ENCODE results near the gene NEDD8. TPM values are rescaled to one million over a fixed set of nuclear protein-coding genes. Genes with fewer than 3 reads are reported as not detected.

The NEDD8 gene
- total RNA-seq, 1 donor from 2014 or later = 251 TPM

- H3K27me3 Mint-ChIP-seq (ENCODE audit: low read depth, unreplicated experiment) = no peaks in the 10 kb centered on the region
- H3K27me3 ChIP-seq (ENCODE audit: insufficient read depth, low read length) = no peaks in the 10 kb centered on the region
- no peak overlapping the region for H3K4me3 ChIP-seq (ENCODE audit: insufficient read depth, low read depth, low read length)
- peaks cover 8% of the 10 kb centered on the region for H3K4me1 ChIP-seq (ENCODE audit: insufficient read depth, low read length)
- peak overlapping the region; percentile 62 for H3K27ac Mint-ChIP-seq (ENCODE audit: unreplicated experiment)
- H3K4me2 ChIP-seq (ENCODE audit: low read length) = no peak overlapping the region
- TF ChIP-seq EZH2 (IDR thresholded peaks at IDR 0.05; ENCODE audit: insufficient read depth, low read length) = no peak
- TF ChIP-seq, protein P1, sequence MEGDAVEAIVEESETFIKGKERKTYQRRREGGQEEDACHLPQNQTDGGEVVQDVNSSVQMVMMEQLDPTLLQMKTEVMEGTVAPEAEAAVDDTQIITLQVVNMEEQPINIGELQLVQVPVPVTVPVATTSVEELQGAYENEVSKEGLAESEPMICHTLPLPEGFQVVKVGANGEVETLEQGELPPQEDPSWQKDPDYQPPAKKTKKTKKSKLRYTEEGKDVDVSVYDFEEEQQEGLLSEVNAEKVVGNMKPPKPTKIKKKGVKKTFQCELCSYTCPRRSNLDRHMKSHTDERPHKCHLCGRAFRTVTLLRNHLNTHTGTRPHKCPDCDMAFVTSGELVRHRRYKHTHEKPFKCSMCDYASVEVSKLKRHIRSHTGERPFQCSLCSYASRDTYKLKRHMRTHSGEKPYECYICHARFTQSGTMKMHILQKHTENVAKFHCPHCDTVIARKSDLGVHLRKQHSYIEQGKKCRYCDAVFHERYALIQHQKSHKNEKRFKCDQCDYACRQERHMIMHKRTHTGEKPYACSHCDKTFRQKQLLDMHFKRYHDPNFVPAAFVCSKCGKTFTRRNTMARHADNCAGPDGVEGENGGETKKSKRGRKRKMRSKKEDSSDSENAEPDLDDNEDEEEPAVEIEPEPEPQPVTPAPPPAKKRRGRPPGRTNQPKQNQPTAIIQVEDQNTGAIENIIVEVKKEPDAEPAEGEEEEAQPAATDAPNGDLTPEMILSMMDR (IDR thresholded peaks at IDR 0.05; ENCODE audit: insufficient read depth, low read depth, low read length) = no peak
- DNase-seq (ENCODE audit: low read depth) = no peak
- H3K79me2 ChIP-seq (ENCODE audit: insufficient read depth, low read length) = peaks cover 11% of the 10 kb centered on the region
- peaks cover 28% of the 10 kb centered on the region for H3K36me3 Mint-ChIP-seq (ENCODE audit: low read depth, unreplicated experiment)
- H3K4me3 Mint-ChIP-seq (ENCODE audit: unreplicated experiment) = peak overlapping the region; percentile 92
- H3K4me1 Mint-ChIP-seq (ENCODE audit: low read depth, unreplicated experiment) = peaks cover 9% of the 10 kb centered on the region
- H3K9me3 ChIP-seq (ENCODE audit: insufficient read depth, low read depth, low read length) = no peaks in the 10 kb centered on the region
- no peaks in the 10 kb centered on the region for H4K20me1 ChIP-seq (ENCODE audit: insufficient read depth, low read length)
- FAIRE-seq = no peak
- H3K27ac ChIP-seq (ENCODE audit: low read depth, low read length) = no peak overlapping the region
- no peak overlapping the region for H2AFZ ChIP-seq (ENCODE audit: low read depth, low read length)
- H3K36me3 ChIP-seq (ENCODE audit: insufficient read depth, low read length) = peaks cover 8% of the 10 kb centered on the region
- no peaks in the 10 kb centered on the region for H3K9me3 Mint-ChIP-seq (ENCODE audit: unreplicated experiment)
- no peak overlapping the region for H3K9ac ChIP-seq (ENCODE audit: low read length)
These were observed 20.9 kb downstream of the NEDD8 start for GRCh38 chr14:24211311-24211710.

GRCh38 chr14:24207625-24208024 is 24.5 kb downstream of the NEDD8 start:
- Mint-ChIP-seq H3K9me3 (ENCODE audit: unreplicated experiment) (peaks cover 4% of the 10 kb centered on the region), H3K36me3 (ENCODE audit: low read depth, unreplicated experiment) (peaks cover 39% of the 10 kb centered on the region)
- H3K4me1 ChIP-seq (ENCODE audit: insufficient read depth, low read length) = no peaks in the 10 kb centered on the region

DNA sequence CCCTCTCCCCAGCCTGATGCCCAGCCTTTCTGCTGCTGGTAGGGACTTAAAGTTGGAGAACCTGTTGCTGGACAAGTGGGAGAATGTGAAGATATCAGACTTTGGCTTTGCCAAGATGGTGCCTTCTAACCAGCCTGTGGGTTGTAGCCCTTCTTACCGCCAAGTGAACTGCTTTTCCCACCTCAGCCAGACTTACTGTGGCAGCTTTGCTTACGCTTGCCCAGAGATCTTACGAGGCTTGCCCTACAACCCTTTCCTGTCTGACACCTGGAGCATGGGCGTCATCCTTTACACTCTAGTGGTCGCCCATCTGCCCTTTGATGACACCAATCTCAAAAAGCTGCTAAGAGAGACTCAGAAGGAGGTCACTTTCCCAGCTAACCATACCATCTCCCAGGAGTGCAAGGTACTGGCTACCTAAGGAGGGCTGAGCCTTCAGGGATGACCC is 25.0 kb downstream of the NEDD8 start:
- peaks cover 5% of the 10 kb centered on the region for H3K9me3 Mint-ChIP-seq (ENCODE audit: unreplicated experiment)
- Histone ChIP-seq H3K4me2 (ENCODE audit: low read length) (no peak overlapping the region), H4K20me1 (ENCODE audit: insufficient read depth, low read length) (peaks cover 4% of the 10 kb centered on the region), H3K9me3 (ENCODE audit: insufficient read depth, low read depth, low read length) (no peaks in the 10 kb centered on the region), H2AFZ (ENCODE audit: low read depth, low read length) (no peak overlapping the region), H3K27me3 (ENCODE audit: insufficient read depth, low read length) (no peaks in the 10 kb centered on the region), H3K79me2 (ENCODE audit: insufficient read depth, low read length) (peaks cover 8% of the 10 kb centered on the region), H3K9ac (ENCODE audit: low read length) (no peak overlapping the region), H3K36me3 (ENCODE audit: insufficient read depth, low read length) (peaks cover 9% of the 10 kb centered on the region), H3K4me3 (ENCODE audit: insufficient read depth, low read depth, low read length) (no peak overlapping the region), H3K27ac (ENCODE audit: low read depth, low read length) (no peak overlapping the region), H3K4me1 (ENCODE audit: insufficient read depth, low read length) (no peaks in the 10 kb centered on the region)
- no peaks in the 10 kb centered on the region for H3K27me3 Mint-ChIP-seq (ENCODE audit: low read depth, unreplicated experiment)
- H3K36me3 Mint-ChIP-seq (ENCODE audit: low read depth, unreplicated experiment) = peaks cover 43% of the 10 kb centered on the region
- DNase-seq (ENCODE audit: low read depth) (no peak), FAIRE-seq (no peak)
- no peak overlapping the region for H3K27ac Mint-ChIP-seq (ENCODE audit: unreplicated experiment)
- TF ChIP-seq, protein P1 (IDR thresholded peaks at IDR 0.05; ENCODE audit: insufficient read depth, low read depth, low read length) = no peak
- no peak for TF ChIP-seq EZH2 (IDR thresholded peaks at IDR 0.05; ENCODE audit: insufficient read depth, low read length)
- H3K4me3 Mint-ChIP-seq (ENCODE audit: unreplicated experiment) = no peak overlapping the region
- H3K4me1 Mint-ChIP-seq (ENCODE audit: low read depth, unreplicated experiment) = peaks cover 3% of the 10 kb centered on the region

More at GRCh38 chr14:24207625-24208024, 24.5 kb downstream of the NEDD8 start:
- Histone ChIP-seq H3K27me3 (ENCODE audit: insufficient read depth, low read length) (no peaks in the 10 kb centered on the region), H3K9me3 (ENCODE audit: insufficient read depth, low read depth, low read length) (no peaks in the 10 kb centered on the region), H3K27ac (ENCODE audit: low read depth, low read length) (no peak overlapping the region), H2AFZ (ENCODE audit: low read depth, low read length) (no peak overlapping the region), H3K4me2 (ENCODE audit: low read length) (no peak overlapping the region), H4K20me1 (ENCODE audit: insufficient read depth, low read length) (peaks cover 4% of the 10 kb centered on the region), H3K36me3 (ENCODE audit: insufficient read depth, low read length) (peaks cover 9% of the 10 kb centered on the region), H3K79me2 (ENCODE audit: insufficient read depth, low read length) (peaks cover 11% of the 10 kb centered on the region), H3K4me3 (ENCODE audit: insufficient read depth, low read depth, low read length) (no peak overlapping the region), H3K9ac (ENCODE audit: low read length) (no peak overlapping the region)
- H3K4me3 Mint-ChIP-seq (ENCODE audit: unreplicated experiment) = no peak overlapping the region
- DNase-seq (ENCODE audit: low read depth) (no peak), FAIRE-seq (no peak)
- H3K27ac Mint-ChIP-seq (ENCODE audit: unreplicated experiment) = no peak overlapping the region
- peaks cover 3% of the 10 kb centered on the region for H3K4me1 Mint-ChIP-seq (ENCODE audit: low read depth, unreplicated experiment)
- H3K27me3 Mint-ChIP-seq (ENCODE audit: low read depth, unreplicated experiment) = no peaks in the 10 kb centered on the region
- TF ChIP-seq EZH2 (IDR thresholded peaks at IDR 0.05; ENCODE audit: insufficient read depth, low read length) = no peak
- TF ChIP-seq, protein P1 (IDR thresholded peaks at IDR 0.05; ENCODE audit: insufficient read depth, low read depth, low read length) = no peak

Measured in astrocyte (in vitro differentiated cells and primary cell).